Measurements from ENCODE around the gene MBD5.

- TF ChIP-seq CTCF (IDR thresholded peaks at IDR 0.05) (no peak), POLR2A (IDR thresholded peaks at IDR 0.05) (no peak)
These were observed 466.5 kb downstream of the MBD5 start for GRCh38 chr2:148487439-148487838.

All from adrenal gland (tissue), 5 donors.